ENCODE data around the gene CEP128. TPM values are rescaled to one million over a fixed set of nuclear protein-coding genes. Genes with fewer than 3 reads are reported as not detected.

CEP128 gene
- total RNA-seq, 2 experiments from 2014 or later: 12.3 to 13.0 TPM

DNA sequence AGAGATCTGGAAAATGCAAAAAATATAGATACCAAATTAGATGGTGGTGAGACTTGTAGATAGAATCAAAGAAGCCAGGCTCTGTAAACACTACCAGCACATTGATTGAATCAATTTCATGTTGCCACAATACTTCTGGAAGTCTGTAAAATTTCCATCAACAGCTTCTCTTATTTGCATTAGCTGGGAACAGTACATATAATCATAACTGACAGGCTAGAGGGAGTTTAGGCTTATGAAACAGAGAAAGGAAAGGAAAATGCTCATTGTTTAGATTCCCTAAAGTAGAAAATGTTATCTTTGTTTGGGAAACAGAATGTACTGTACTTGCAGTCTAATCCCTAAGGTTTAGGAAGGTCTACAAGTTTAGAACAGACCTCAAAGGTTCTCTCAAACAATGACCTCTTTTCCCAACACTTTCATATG is 335.2 kb downstream of the CEP128 start:
- no peak for DNase-seq
- Mint-ChIP-seq H3K4me1 (ENCODE audit: low read depth) (no peaks in the 10 kb centered on the region), H3K36me3 (ENCODE audit: low read depth) (no peaks in the 10 kb centered on the region), H3K27ac (no peak overlapping the region), H3K4me3 (no peak overlapping the region), H3K27me3 (no peaks in the 10 kb centered on the region), H3K9me3 (no peaks in the 10 kb centered on the region)
- TF ChIP-seq, protein P1, sequence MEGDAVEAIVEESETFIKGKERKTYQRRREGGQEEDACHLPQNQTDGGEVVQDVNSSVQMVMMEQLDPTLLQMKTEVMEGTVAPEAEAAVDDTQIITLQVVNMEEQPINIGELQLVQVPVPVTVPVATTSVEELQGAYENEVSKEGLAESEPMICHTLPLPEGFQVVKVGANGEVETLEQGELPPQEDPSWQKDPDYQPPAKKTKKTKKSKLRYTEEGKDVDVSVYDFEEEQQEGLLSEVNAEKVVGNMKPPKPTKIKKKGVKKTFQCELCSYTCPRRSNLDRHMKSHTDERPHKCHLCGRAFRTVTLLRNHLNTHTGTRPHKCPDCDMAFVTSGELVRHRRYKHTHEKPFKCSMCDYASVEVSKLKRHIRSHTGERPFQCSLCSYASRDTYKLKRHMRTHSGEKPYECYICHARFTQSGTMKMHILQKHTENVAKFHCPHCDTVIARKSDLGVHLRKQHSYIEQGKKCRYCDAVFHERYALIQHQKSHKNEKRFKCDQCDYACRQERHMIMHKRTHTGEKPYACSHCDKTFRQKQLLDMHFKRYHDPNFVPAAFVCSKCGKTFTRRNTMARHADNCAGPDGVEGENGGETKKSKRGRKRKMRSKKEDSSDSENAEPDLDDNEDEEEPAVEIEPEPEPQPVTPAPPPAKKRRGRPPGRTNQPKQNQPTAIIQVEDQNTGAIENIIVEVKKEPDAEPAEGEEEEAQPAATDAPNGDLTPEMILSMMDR (IDR thresholded peaks at IDR 0.05): no peak
- Histone ChIP-seq H3K27me3 (ENCODE audit: control insufficient read depth in 1 of 2, insufficient read depth in 2 of 2, low read length in 2 of 2) (no peaks in the 10 kb centered on the region), H3K4me3 (ENCODE audit: low read length) (no peak overlapping the region), H3K4me1 (ENCODE audit: insufficient read depth, low read length) (no peaks in the 10 kb centered on the region), H3K9me3 (ENCODE audit: control insufficient read depth in 1 of 2, insufficient read depth in 1 of 2, low read length in 2 of 2) (no peaks in the 10 kb centered on the region), H3K27ac (ENCODE audit: low read depth in 1 of 2, low read length in 2 of 2) (no peak overlapping the region), H3K36me3 (ENCODE audit: insufficient read depth, low read length) (no peaks in the 10 kb centered on the region)
- intact Hi-C loops (cut with DNase I, micrococcal nuclease): no loop called here
- no peak for ATAC-seq (ENCODE audit: poor library complexity)
- CTCF ChIA-PET: no interaction called here
- POLR2A ChIA-PET: no interaction called here

DNA sequence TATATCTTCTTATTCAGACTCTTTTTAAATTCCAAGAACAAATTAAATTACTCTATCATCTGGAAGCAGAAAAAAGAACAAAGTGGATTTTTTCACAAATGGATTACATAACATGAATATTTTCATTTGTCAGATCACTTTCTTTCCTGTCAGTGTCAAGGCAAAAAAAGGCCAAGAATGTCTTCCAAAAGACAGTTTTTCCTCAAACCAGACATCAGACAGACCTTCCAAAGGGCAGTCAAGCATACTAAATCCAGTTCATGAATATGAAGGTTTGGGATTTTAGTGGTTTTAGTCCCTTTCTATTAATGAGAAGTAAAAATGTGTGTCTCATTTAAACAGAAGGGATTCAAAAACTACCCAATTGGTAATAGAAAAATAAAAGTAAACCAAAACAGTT is 336.0 kb downstream of the CEP128 start:
- H3K4me3 Mint-ChIP-seq: no peak overlapping the region
- no peaks in the 10 kb centered on the region for H3K4me1 Mint-ChIP-seq (ENCODE audit: low read depth)

DNA sequence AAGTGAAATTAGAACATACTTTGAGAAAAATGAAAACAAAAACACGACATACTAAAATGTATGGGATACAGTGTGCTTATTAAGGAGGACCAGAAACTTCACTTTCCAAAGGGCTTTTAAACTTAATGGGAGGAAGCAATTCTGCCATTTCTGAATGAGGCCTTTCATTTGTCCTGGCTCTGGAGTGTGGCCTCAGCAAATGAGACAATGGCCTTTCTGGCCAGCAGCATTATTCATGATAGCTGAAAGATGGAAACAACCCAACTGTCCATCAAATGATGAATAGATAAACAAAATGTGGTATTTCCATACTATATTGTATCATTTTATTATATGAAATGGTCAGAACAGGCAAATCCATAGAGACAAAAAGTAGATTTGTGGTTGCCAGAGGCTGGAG is 338.6 kb downstream of the CEP128 start:
- Mint-ChIP-seq H3K27ac (no peak overlapping the region), H3K4me1 (ENCODE audit: low read depth) (no peaks in the 10 kb centered on the region), H3K27me3 (no peaks in the 10 kb centered on the region), H3K36me3 (ENCODE audit: low read depth) (no peaks in the 10 kb centered on the region), H3K9me3 (no peaks in the 10 kb centered on the region), H3K4me3 (no peak overlapping the region)
- no peak overlapping the region for H3K4me3 ChIP-seq (ENCODE audit: low read length)
- ATAC-seq (ENCODE audit: poor library complexity) (no peak), DNase-seq (no peak)
- H3K27me3 ChIP-seq (ENCODE audit: control insufficient read depth in 1 of 2, insufficient read depth in 2 of 2, low read length in 2 of 2): no peaks in the 10 kb centered on the region
- ChIA-PET CTCF (no interaction called here), POLR2A (no interaction called here)
- TF ChIP-seq, protein P1 (IDR thresholded peaks at IDR 0.05): no peak
- H3K4me1 ChIP-seq (ENCODE audit: insufficient read depth, low read length): no peaks in the 10 kb centered on the region
- intact Hi-C loops (cut with DNase I, micrococcal nuclease): no loop called here
- no peaks in the 10 kb centered on the region for H3K36me3 ChIP-seq (ENCODE audit: insufficient read depth, low read length)
- no peak overlapping the region for H3K27ac ChIP-seq (ENCODE audit: low read depth in 1 of 2, low read length in 2 of 2)
- H3K9me3 ChIP-seq (ENCODE audit: control insufficient read depth in 1 of 2, insufficient read depth in 1 of 2, low read length in 2 of 2): no peaks in the 10 kb centered on the region

More for the DNA sequence above, 336.0 kb downstream of the CEP128 start:
- Mint-ChIP-seq H3K27ac (no peak overlapping the region), H3K9me3 (no peaks in the 10 kb centered on the region), H3K27me3 (no peaks in the 10 kb centered on the region), H3K36me3 (ENCODE audit: low read depth) (no peaks in the 10 kb centered on the region)
- Histone ChIP-seq H3K4me1 (ENCODE audit: insufficient read depth, low read length) (no peaks in the 10 kb centered on the region), H3K36me3 (ENCODE audit: insufficient read depth, low read length) (no peaks in the 10 kb centered on the region), H3K27me3 (ENCODE audit: control insufficient read depth in 1 of 2, insufficient read depth in 2 of 2, low read length in 2 of 2) (no peaks in the 10 kb centered on the region), H3K27ac (ENCODE audit: low read depth in 1 of 2, low read length in 2 of 2) (no peak overlapping the region), H3K9me3 (ENCODE audit: control insufficient read depth in 1 of 2, insufficient read depth in 1 of 2, low read length in 2 of 2) (no peaks in the 10 kb centered on the region), H3K4me3 (ENCODE audit: low read length) (no peak overlapping the region)
- POLR2A ChIA-PET: no interaction called here
- DNase-seq (no peak), ATAC-seq (ENCODE audit: poor library complexity) (no peak)
- intact Hi-C loops (cut with DNase I, micrococcal nuclease): no loop called here
- CTCF ChIA-PET: no interaction called here
- TF ChIP-seq, protein P1 (IDR thresholded peaks at IDR 0.05): no peak
